GM18519 (cell line): ENCODE results near the gene CCDC87.
"Not testable (repeated sequence)": the region's sequence is repeated elsewhere in the genome, so short reads cannot be mapped to it uniquely, and the experiment has no call there.

Experiments
- ATAC-seq: cut with Tn5 transposase; IDR thresholded peaks from one replicate; pipeline ENCODE4 v1.9.1; 2021; ENCODE audit warnings: mild to moderate bottlenecking, moderate library complexity; ENCODE audit not compliant: unreplicated experiment, low FRiP score

The CCDC87 gene

GRCh38 chr11:66559142-66559865 lies 33.6 kb downstream of the CCDC87 start:
- ATAC-seq: no peak

- ATAC-seq: no peak
Observed at GRCh38 chr11:66557733-66558326, 35.0 kb downstream of the CCDC87 start.

- ATAC-seq: no peak
Observed at GRCh38 chr11:66556086-66556485, 36.8 kb downstream of the CCDC87 start.

- no peak for ATAC-seq
Observed at GRCh38 chr11:66555416-66555815, 37.4 kb downstream of the CCDC87 start.

GRCh38 chr11:66554602-66555001 lies 38.3 kb downstream of the CCDC87 start:
- no peak for ATAC-seq

- no peak for ATAC-seq
Observed at GRCh38 chr11:66550887-66551286, 42.0 kb downstream of the CCDC87 start.

GRCh38 chr11:66549696-66550095 lies 43.2 kb downstream of the CCDC87 start:
- ATAC-seq: no peak

GRCh38 chr11:66548774-66549630 lies 43.9 kb downstream of the CCDC87 start:
- no peak for ATAC-seq

- no peak for ATAC-seq
Observed at GRCh38 chr11:66548041-66548440, 44.8 kb downstream of the CCDC87 start.

- ATAC-seq: no peak
Observed at GRCh38 chr11:66547662-66548009, 45.2 kb downstream of the CCDC87 start.

GRCh38 chr11:66546966-66547661 lies 45.7 kb downstream of the CCDC87 start:
- ATAC-seq: no peak

- ATAC-seq: no peak
Observed at GRCh38 chr11:66546368-66546965, 46.4 kb downstream of the CCDC87 start, which contains the start of gene ACTN3. Gene ACTN3 (plus strand): TSS chr11:66546903. CDS start chr11:66546938, 35 bp downstream.

GRCh38 chr11:66545701-66546367 lies 47.0 kb downstream of the CCDC87 start, which contains the start of gene ZDHHC24:
Gene ZDHHC24 (minus strand): TSS chr11:66546048. CDS start chr11:66546003, 45 bp downstream.
- peak; percentile 58 for ATAC-seq

- not testable (repeated sequence) for ATAC-seq
Observed at GRCh38 chr11:66544952-66545351, 47.9 kb downstream of the CCDC87 start.

GRCh38 chr11:66543263-66544107 lies 49.4 kb downstream of the CCDC87 start:
- ATAC-seq: no peak

GRCh38 chr11:66542362-66542761 lies 50.5 kb downstream of the CCDC87 start:
- ATAC-seq: no peak

GRCh38 chr11:66541892-66542291 lies 51.0 kb downstream of the CCDC87 start:
- ATAC-seq: no peak

- ATAC-seq: not testable (repeated sequence)
Observed at GRCh38 chr11:66540598-66540997, 52.3 kb downstream of the CCDC87 start.
